SK-N-SH (cell line): ENCODE data around the gene RAD23A. TPM values are rescaled to one million over a fixed set of nuclear protein-coding genes. Genes with fewer than 3 reads are reported as not detected.
A peak's percentile ranks its signal among the peaks of the same experiment; 100 is the strongest.

Source experiments
- CTCF ChIA-PET: fragments of 300-600, 350-600 bp; formaldehyde crosslinking; extraction: SDS; loops from one replicate; lab custom pipeline; 2021; lab: Yijun Ruan, JAX
- POLR2A ChIA-PET: fragments of 350-600 bp; sonication (Branson Sonifier 250); formaldehyde crosslinking; extraction: SDS; loops from one replicate; lab custom pipeline; 2020; ENCODE audit warnings: antibody characterized with exemption, inconsistent platforms; lab: Yijun Ruan, JAX
- DNase-seq: peaks from one replicate; pipeline ENCODE4 v3.0.0; 2012
- H2AFZ ChIP-seq: fragments of 200-600 bp; sonication (generic); 2 replicates; pipeline ENCODE4 v1.8.1; 2016; ENCODE audit warnings: antibody characterized with exemption, mild to moderate bottlenecking, low read depth
- H3F3A ChIP-seq: fragments of 200-600 bp; sonication (generic); replicated peaks from 2 replicates; pipeline ENCODE3; 2016; ENCODE audit warnings: antibody characterized with exemption, mild to moderate bottlenecking; ENCODE audit not compliant: insufficient read depth
- H3K27ac ChIP-seq, 2 experiments: fragments of 200-500 bp in 1 of 2; fragments of 200-600 bp in 1 of 2; sonication (Bioruptor generic) in 1 of 2; sonication (generic), shearing (Covaris generic) in 1 of 2; 2 replicates each; pipeline versions ENCODE4 v1.5.1 to v1.6.1; 2014 to 2016; ENCODE audit warnings: low read depth in 2 of 2, inconsistent platforms in 1 of 2, low read length in 1 of 2, mild to moderate bottlenecking in 1 of 2, mixed read lengths in 1 of 2
- H3K27me3 ChIP-seq: fragments of 200-600 bp; sonication (generic), shearing (Covaris generic); 2 replicates; pipeline ENCODE4 v1.6.1; 2016; ENCODE audit warnings: mixed run types; ENCODE audit not compliant: insufficient read depth
- H3K36me3 ChIP-seq, 2 experiments: fragments of 200-500 bp in 1 of 2; fragments of 200-600 bp in 1 of 2; sonication (Bioruptor generic) in 1 of 2; sonication (generic) in 1 of 2; replicated peaks in 1 of 2; 2 replicates each; pipeline versions ENCODE3 to v1.5.1; 2014 to 2016; ENCODE audit warnings: low read length in 1 of 2, mild to moderate bottlenecking in 1 of 2; ENCODE audit not compliant: insufficient read depth in 2 of 2, control insufficient read depth in 1 of 2
- H3K4me1 ChIP-seq, 2 experiments: fragments of 200-500 bp in 1 of 2; fragments of 200-600 bp in 1 of 2; sonication (Bioruptor generic) in 1 of 2; sonication (generic), shearing (Covaris generic) in 1 of 2; 2 replicates each; pipeline versions ENCODE4 v1.5.1 to v1.6.1; 2014 to 2016; ENCODE audit warnings: low read depth in 1 of 2, low read length in 1 of 2, mixed run types in 1 of 2; ENCODE audit not compliant: insufficient read depth in 2 of 2, control insufficient read depth in 1 of 2
- H3K4me2 ChIP-seq: fragments of 200-600 bp; sonication (generic), shearing (Covaris generic); 2 replicates; pipeline ENCODE4 v1.6.1; 2017; ENCODE audit warnings: mixed run types
- H3K4me3 ChIP-seq, 2 experiments: fragments of 200-500 bp in 1 of 2; fragments of 200-600 bp in 1 of 2; sonication (Bioruptor generic) in 1 of 2; sonication (generic), shearing (Covaris generic) in 1 of 2; 2 replicates each; pipeline versions ENCODE4 v1.5.1 to v1.8.1; 2014 to 2016; ENCODE audit warnings: low read depth in 2 of 2, inconsistent platforms in 1 of 2, low read length in 1 of 2, mild to moderate bottlenecking in 1 of 2, mixed read lengths in 1 of 2, moderate library complexity in 1 of 2
- H3K79me2 ChIP-seq: fragments of 200-600 bp; sonication (generic); 2 replicates; pipeline ENCODE4 v1.8.1; 2017; ENCODE audit warnings: mild to moderate bottlenecking; ENCODE audit not compliant: insufficient read depth
- H3K9ac ChIP-seq: fragments of 200-600 bp; sonication (generic); 2 replicates; pipeline ENCODE4 v1.6.1; 2017; ENCODE audit warnings: mixed run types
- H3K9me2 ChIP-seq: fragments of 200-600 bp; sonication (generic); 2 replicates; pipeline ENCODE4 v1.6.1; 2017; ENCODE audit warnings: mixed run types
- H3K9me3 ChIP-seq: fragments of 200-600 bp; sonication (generic); 2 replicates; pipeline ENCODE4 v1.6.1; 2017; ENCODE audit warnings: mixed run types, mild to moderate bottlenecking, moderate library complexity
- H4K20me1 ChIP-seq: fragments of 200-600 bp; sonication (generic); 2 replicates; pipeline ENCODE4 v1.6.1; 2017; ENCODE audit warnings: mild to moderate bottlenecking, mixed run types; ENCODE audit not compliant: insufficient read depth
- CTCF ChIP-seq: fragments of 200-600 bp; sonication (generic); IDR thresholded peaks from 2 replicates; pipeline ENCODE4 v1.6.1; 2017; ENCODE audit warnings: antibody characterized with exemption, mild to moderate bottlenecking, moderate library complexity
- EZH2phosphoT487 ChIP-seq: fragments of 200-600 bp; sonication (generic); IDR thresholded peaks from 2 replicates; pipeline ENCODE4 v1.6.1; 2017; ENCODE audit warnings: low read depth, mixed run types, mild to moderate bottlenecking, antibody characterized with exemption, moderate library complexity, borderline replicate concordance
- FOXJ3 ChIP-seq: sonication (generic); formaldehyde crosslinking; IDR thresholded peaks from 2 replicates; pipeline ENCODE4 v1.5.1; 2020; ENCODE audit warnings: mild to moderate bottlenecking, missing genetic modification reagents
- FOXM1 ChIP-seq: IDR thresholded peaks from 2 replicates; pipeline ENCODE4 v1.4.0; 2012; ENCODE audit warnings: low read depth, mild to moderate bottlenecking
- MXI1 ChIP-seq: IDR thresholded peaks from 2 replicates; pipeline ENCODE4 v1.6.1; 2012; ENCODE audit warnings: mild to moderate bottlenecking, low read depth, low read length, improper control_type of control experiment
- NFIC ChIP-seq: IDR thresholded peaks from 2 replicates; pipeline ENCODE4 v1.4.0; 2012; ENCODE audit warnings: borderline replicate concordance
- NRF1 ChIP-seq: IDR thresholded peaks from 2 replicates; pipeline ENCODE4 v1.6.1; 2012; ENCODE audit warnings: low read depth, mild to moderate bottlenecking, low read length
- PBX3 ChIP-seq: IDR thresholded peaks from 2 replicates; pipeline ENCODE4; 2012
- POLR2AphosphoS5 ChIP-seq: IDR thresholded peaks from 2 replicates; pipeline ENCODE4 v1.6.1; 2012; ENCODE audit warnings: low read depth, low read length
- RAD21 ChIP-seq: IDR thresholded peaks from 2 replicates; pipeline ENCODE4 v1.6.1; 2012; ENCODE audit warnings: mild to moderate bottlenecking, low read length
- RCOR1 ChIP-seq: fragments of 150-350 bp; IDR thresholded peaks from 2 replicates; pipeline ENCODE4 v1.6.1; 2017; ENCODE audit warnings: antibody characterized with exemption, low read length
- REST ChIP-seq: IDR thresholded peaks from 2 replicates; pipeline ENCODE4 v1.6.1; 2012; ENCODE audit warnings: mild to moderate bottlenecking, low read depth, low read length, moderate library complexity
- RFX5 ChIP-seq: IDR thresholded peaks from 2 replicates; pipeline ENCODE4 v1.6.1; 2012; ENCODE audit warnings: mild to moderate bottlenecking, improper control_type of control experiment, low read length
- RXRA ChIP-seq: IDR thresholded peaks from 2 replicates; pipeline ENCODE4 v1.4.0; 2012; ENCODE audit warnings: low read depth, mild to moderate bottlenecking, borderline replicate concordance
- TEAD4 ChIP-seq: IDR thresholded peaks from 2 replicates; pipeline ENCODE4 v1.4.0; 2012; ENCODE audit warnings: mild to moderate bottlenecking, borderline replicate concordance; ENCODE audit not compliant: insufficient read depth
- USF2 ChIP-seq: fragments of 150-350 bp; IDR thresholded peaks from 2 replicates; pipeline ENCODE4 v1.6.1; 2017; ENCODE audit warnings: antibody characterized with exemption, low read length, low read depth, borderline replicate concordance
- WGBS: methylation state at CpG from one replicate; pipeline ENCODE4 v1.1.6; 2017; ENCODE audit warnings: low lambda C conversion rate; 5-methylcytosine and 5-hydroxymethylcytosine counted together
- polyA plus RNA-seq, 3 experiments: library from polyadenylated mRNA; depleted of rRNA; stranded (reverse); fragments of >200 nt; gene quantifications; 2 replicates each; pipeline ENCODE4 v1.2.3, GENCODE V29; 2012

The RAD23A gene
- polyA plus RNA-seq, 1 of the 3 experiments (the other 2 are of a cell fraction), result 116 TPM

- peak; percentile 17; the same call in 1 of the 2 replicates for TF ChIP-seq MXI1
- 0 out of 2 replicates have a peak, but pooled peaks have one; percentile 18 for TF ChIP-seq FOXJ3 (CRISPR knock-in tag)
- no peak for TF ChIP-seq TEAD4
- TF ChIP-seq NFIC, result 0 out of 2 replicates have a peak, but pooled peaks have one; percentile 34
- Histone ChIP-seq H3F3A (no peaks in the 10 kb centered on the region), H3K9me3 (no peaks in the 10 kb centered on the region), H3K4me3 (no peak overlapping the region), H3K79me2 (no peaks in the 10 kb centered on the region), H3K36me3 (no peaks in the 10 kb centered on the region), H4K20me1 (no peaks in the 10 kb centered on the region), H2AFZ (peak overlapping the region; percentile 5; the same call in 1 of the 2 replicates), H3K27me3 (no peaks in the 10 kb centered on the region), H3K27ac (peak overlapping the region in 1 of 2 experiments; percentile 78; a peak in 2 of 4 replicates), H3K9me2 (no peaks in the 10 kb centered on the region), H3K4me1 (peaks cover 5 to 22% of the 10 kb centered on the region in 2 experiments; a peak in 3 of 4 replicates), H3K4me2 (no peak overlapping the region), H3K9ac (no peak overlapping the region)
- POLR2A ChIA-PET, result interaction anchor here (0.7 to 1.7 kb wide), 10 partner anchors 11 to 42 kb away, joined by 3 to 10 read pairs (median 4); partner anchors contain the start of genes CALR, FARSA and GCDH
- WGBS, result 30% methylated on average over 20 of the region's 22 CpGs
- CTCF ChIA-PET, result interaction anchor here (1.0 to 1.9 kb wide), 7 partner anchors 11 to 153 kb away, joined by 3 to 6 read pairs (median 4); partner anchors contain the start of gene GCDH
- peak; percentile 77 for DNase-seq
Observed at GRCh38 chr19:12913011-12913561, 32.6 kb upstream of the RAD23A start.

- CTCF ChIA-PET, result interaction anchor here (0.5 to 1.9 kb wide), 8 partner anchors 12 to 89 kb away, joined by 3 to 6 read pairs (median 3); partner anchors contain the start of gene GCDH
- no peaks in the 10 kb centered on the region for H3F3A ChIP-seq
- POLR2A ChIA-PET, result interaction anchor here (0.7 to 1.7 kb wide), 6 partner anchors 10 to 29 kb away, joined by 3 to 7 read pairs (median 4); partner anchors contain the start of genes CALR and FARSA
- H3K79me2 ChIP-seq, result no peaks in the 10 kb centered on the region
- H3K9me2 ChIP-seq, result no peaks in the 10 kb centered on the region
- H3K36me3 ChIP-seq, result no peaks in the 10 kb centered on the region
- H4K20me1 ChIP-seq, result no peaks in the 10 kb centered on the region
- H3K27me3 ChIP-seq, result no peaks in the 10 kb centered on the region
- H3K4me1 ChIP-seq, result peaks cover 5 to 22% of the 10 kb centered on the region in 2 experiments; a peak in 3 of 4 replicates
- H3K9me3 ChIP-seq, result no peaks in the 10 kb centered on the region
- whole genome bisulfite sequencing, result 93% methylated on average over 12 of the region's 12 CpGs
- DNase-seq, result no peak
- H3K27ac ChIP-seq, result peak overlapping the region in 1 of 2 experiments; percentile 78; a peak in 2 of 4 replicates
- H3K9ac ChIP-seq, result no peak overlapping the region
- no peak overlapping the region for H3K4me3 ChIP-seq
- no peak overlapping the region for H3K4me2 ChIP-seq
- H2AFZ ChIP-seq, result no peak overlapping the region
- no peak for TF ChIP-seq EZH2phosphoT487
- no peak for TF ChIP-seq RXRA
- TF ChIP-seq RFX5, result no peak
- TF ChIP-seq REST, result no peak
- no peak for TF ChIP-seq USF2
- no peak for TF ChIP-seq POLR2AphosphoS5
- no peak for TF ChIP-seq PBX3
- TF ChIP-seq MXI1, result no peak
- no peak for TF ChIP-seq CTCF
- no peak for TF ChIP-seq FOXM1
- TF ChIP-seq NFIC, result no peak
- no peak for TF ChIP-seq RAD21
- no peak for TF ChIP-seq RCOR1
- no peak for TF ChIP-seq NRF1
- TF ChIP-seq FOXJ3 (CRISPR knock-in tag), result no peak
Observed at GRCh38 chr19:12913851-12914690, 31.6 kb upstream of the RAD23A start.
